ENCODE results near the gene UCMA. TPM values are rescaled to one million over a fixed set of nuclear protein-coding genes. Genes with fewer than 3 reads are reported as not detected.

Gene UCMA
- total RNA-seq, 2 experiments from 2014 or later, result not detected

DNA sequence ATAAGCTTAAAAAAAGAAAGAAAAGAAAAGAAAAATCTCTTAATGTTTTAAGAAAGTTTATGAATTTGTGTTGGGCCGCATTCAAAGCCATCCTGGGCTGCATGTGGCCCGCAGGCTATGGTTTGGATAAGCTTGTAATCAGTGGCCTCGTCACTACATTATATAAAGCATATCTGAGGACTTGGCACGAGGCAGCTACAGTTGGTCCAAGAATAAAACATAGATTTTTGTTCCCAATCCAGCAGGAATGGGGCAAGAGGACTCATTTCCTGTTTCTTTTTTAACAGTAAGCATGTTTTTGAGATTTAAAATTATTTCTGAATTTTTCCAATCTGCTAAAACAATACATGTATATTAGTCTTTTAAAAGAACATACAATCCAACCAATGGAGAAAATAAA, 44.2 kb downstream of the UCMA start:
- Histone ChIP-seq H3K4me3 (ENCODE audit: low read length) (no peak overlapping the region), H3K27me3 (ENCODE audit: control insufficient read depth in 1 of 2, insufficient read depth in 2 of 2, low read length in 2 of 2) (no peaks in the 10 kb centered on the region), H3K4me1 (ENCODE audit: insufficient read depth, low read length) (no peaks in the 10 kb centered on the region), H3K27ac (ENCODE audit: low read depth in 1 of 2, low read length in 2 of 2) (no peak overlapping the region), H3K9me3 (ENCODE audit: control insufficient read depth in 1 of 2, insufficient read depth in 1 of 2, low read length in 2 of 2) (no peaks in the 10 kb centered on the region), H3K36me3 (ENCODE audit: insufficient read depth, low read length) (no peaks in the 10 kb centered on the region)
- H3K9me3 Mint-ChIP-seq, result no peaks in the 10 kb centered on the region
- no peak overlapping the region for H3K27ac Mint-ChIP-seq
- no peak overlapping the region for H3K4me3 Mint-ChIP-seq
- intact Hi-C loops (cut with DNase I, micrococcal nuclease), result no loop called here
- H3K27me3 Mint-ChIP-seq, result no peaks in the 10 kb centered on the region
- DNase-seq, result no peak
- no peaks in the 10 kb centered on the region for H3K36me3 Mint-ChIP-seq (ENCODE audit: low read depth)
- no peak for ATAC-seq (ENCODE audit: poor library complexity)
- ChIA-PET POLR2A (no interaction called here), CTCF (no interaction called here)
- H3K4me1 Mint-ChIP-seq (ENCODE audit: low read depth), result no peaks in the 10 kb centered on the region
- TF ChIP-seq, protein P1, sequence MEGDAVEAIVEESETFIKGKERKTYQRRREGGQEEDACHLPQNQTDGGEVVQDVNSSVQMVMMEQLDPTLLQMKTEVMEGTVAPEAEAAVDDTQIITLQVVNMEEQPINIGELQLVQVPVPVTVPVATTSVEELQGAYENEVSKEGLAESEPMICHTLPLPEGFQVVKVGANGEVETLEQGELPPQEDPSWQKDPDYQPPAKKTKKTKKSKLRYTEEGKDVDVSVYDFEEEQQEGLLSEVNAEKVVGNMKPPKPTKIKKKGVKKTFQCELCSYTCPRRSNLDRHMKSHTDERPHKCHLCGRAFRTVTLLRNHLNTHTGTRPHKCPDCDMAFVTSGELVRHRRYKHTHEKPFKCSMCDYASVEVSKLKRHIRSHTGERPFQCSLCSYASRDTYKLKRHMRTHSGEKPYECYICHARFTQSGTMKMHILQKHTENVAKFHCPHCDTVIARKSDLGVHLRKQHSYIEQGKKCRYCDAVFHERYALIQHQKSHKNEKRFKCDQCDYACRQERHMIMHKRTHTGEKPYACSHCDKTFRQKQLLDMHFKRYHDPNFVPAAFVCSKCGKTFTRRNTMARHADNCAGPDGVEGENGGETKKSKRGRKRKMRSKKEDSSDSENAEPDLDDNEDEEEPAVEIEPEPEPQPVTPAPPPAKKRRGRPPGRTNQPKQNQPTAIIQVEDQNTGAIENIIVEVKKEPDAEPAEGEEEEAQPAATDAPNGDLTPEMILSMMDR (IDR thresholded peaks at IDR 0.05), result no peak

DNA sequence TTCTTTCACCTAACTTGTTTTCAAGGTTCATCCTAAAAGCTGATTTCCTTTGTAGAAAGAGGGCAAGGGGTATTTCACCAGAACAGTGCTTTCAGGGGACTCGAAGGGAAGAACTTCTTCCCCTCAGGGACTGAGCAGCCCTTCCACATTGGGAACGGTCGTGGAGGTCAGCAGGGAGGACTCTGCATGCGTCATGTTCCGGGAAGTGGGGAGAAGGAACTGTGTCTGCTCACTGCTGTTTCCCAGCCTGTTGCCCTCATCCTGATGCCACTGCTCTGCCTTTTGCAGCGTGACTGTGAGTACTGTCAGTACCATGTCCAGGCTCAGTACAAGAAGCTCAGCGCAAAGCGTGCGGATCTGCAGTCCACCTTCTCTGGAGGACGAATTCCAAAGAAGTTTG, 45.6 kb downstream of the UCMA start:
- Mint-ChIP-seq H3K9me3 (no peaks in the 10 kb centered on the region), H3K36me3 (ENCODE audit: low read depth) (no peaks in the 10 kb centered on the region), H3K27me3 (no peaks in the 10 kb centered on the region), H3K4me3 (no peak overlapping the region), H3K27ac (no peak overlapping the region), H3K4me1 (ENCODE audit: low read depth) (no peaks in the 10 kb centered on the region)
- no peaks in the 10 kb centered on the region for H3K4me1 ChIP-seq (ENCODE audit: insufficient read depth, low read length)
- H3K36me3 ChIP-seq (ENCODE audit: insufficient read depth, low read length), result no peaks in the 10 kb centered on the region
- ChIA-PET POLR2A (no interaction called here), CTCF (no interaction called here)
- no peak overlapping the region for H3K27ac ChIP-seq (ENCODE audit: low read depth in 1 of 2, low read length in 2 of 2)
- DNase-seq, result no peak
- intact Hi-C loops (cut with DNase I, micrococcal nuclease), result no loop called here
- no peaks in the 10 kb centered on the region for H3K9me3 ChIP-seq (ENCODE audit: control insufficient read depth in 1 of 2, insufficient read depth in 1 of 2, low read length in 2 of 2)
- H3K27me3 ChIP-seq (ENCODE audit: control insufficient read depth in 1 of 2, insufficient read depth in 2 of 2, low read length in 2 of 2), result no peaks in the 10 kb centered on the region
- TF ChIP-seq, protein P1 (IDR thresholded peaks at IDR 0.05), result no peak
- no peak overlapping the region for H3K4me3 ChIP-seq (ENCODE audit: low read length)
- ATAC-seq (ENCODE audit: poor library complexity), result no peak

DNA sequence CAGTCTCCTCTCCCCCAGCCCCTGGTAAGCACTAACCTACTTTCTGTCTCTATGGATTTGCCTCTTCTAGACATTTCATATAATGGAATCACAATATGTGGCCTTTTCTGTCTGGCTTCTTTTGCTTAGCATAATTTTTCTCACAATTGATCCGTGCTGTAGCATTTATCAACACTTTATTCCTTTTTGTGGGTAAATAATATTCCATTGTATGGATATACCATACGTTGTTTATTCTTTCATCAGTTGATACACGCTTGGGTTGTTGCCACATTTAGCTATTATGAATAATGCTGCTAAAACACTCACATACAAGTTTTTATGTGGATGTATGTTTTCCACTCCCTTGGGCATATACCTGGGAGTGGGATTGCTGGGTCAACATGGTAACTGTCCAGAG, 47.0 kb downstream of the UCMA start:
- intact Hi-C loops (cut with DNase I, micrococcal nuclease), result no loop called here
- H3K4me1 Mint-ChIP-seq (ENCODE audit: low read depth), result no peaks in the 10 kb centered on the region

More for the DNA sequence above, 47.0 kb downstream of the UCMA start:
- no peak for ATAC-seq (ENCODE audit: poor library complexity)
- CTCF ChIA-PET, result interaction anchor here (1.8 kb wide), 1 partner anchor 25 kb away, joined by 4 read pairs; the partner anchor contains the start of gene MCM10
- Histone ChIP-seq H3K36me3 (ENCODE audit: insufficient read depth, low read length) (no peaks in the 10 kb centered on the region), H3K4me3 (ENCODE audit: low read length) (no peak overlapping the region), H3K27ac (ENCODE audit: low read depth in 1 of 2, low read length in 2 of 2) (no peak overlapping the region), H3K4me1 (ENCODE audit: insufficient read depth, low read length) (no peaks in the 10 kb centered on the region), H3K9me3 (ENCODE audit: control insufficient read depth in 1 of 2, insufficient read depth in 1 of 2, low read length in 2 of 2) (no peaks in the 10 kb centered on the region), H3K27me3 (ENCODE audit: control insufficient read depth in 1 of 2, insufficient read depth in 2 of 2, low read length in 2 of 2) (no peaks in the 10 kb centered on the region)
- TF ChIP-seq, protein P1 (IDR thresholded peaks at IDR 0.05), result no peak
- H3K9me3 Mint-ChIP-seq, result no peaks in the 10 kb centered on the region
- POLR2A ChIA-PET, result no interaction called here
- DNase-seq, result no peak
- H3K27ac Mint-ChIP-seq, result no peak overlapping the region
- H3K4me3 Mint-ChIP-seq, result no peak overlapping the region
- no peaks in the 10 kb centered on the region for H3K27me3 Mint-ChIP-seq
- H3K36me3 Mint-ChIP-seq (ENCODE audit: low read depth), result no peaks in the 10 kb centered on the region

Measured in CD4-positive, alpha-beta T cell (primary cell).